Heart left ventricle (tissue), 16 donors: ENCODE data around the gene TLE4. TPM values are rescaled to one million over a fixed set of nuclear protein-coding genes. Genes with fewer than 3 reads are reported as not detected.

Experiments
- ATAC-seq, 4 donors: fragments of 200-7000 bp; cut with Tn5 transposase; one replicate each; pipeline ENCODE4 v1.9.1; 2020 to 2022; ENCODE audit warnings: moderate library complexity in 4 of 4, mild to moderate bottlenecking in 3 of 4, moderate number of reproducible peaks in 1 of 4
- DNase-seq, 5 donors: peaks; one replicate each; pipeline ENCODE4 v3.0.0-alpha.2; 2020
- H3K27ac ChIP-seq, 12 donors: fragments of 200-600 bp; sonication (generic) in 4 of 12; one replicate each; pipeline versions ENCODE4 v1.5.0 to v1.8.0; 2016 to 2022; ENCODE audit warnings: mild to moderate bottlenecking in 2 of 12
- H3K27me3 ChIP-seq, 9 donors: fragments of 200-600 bp; sonication (generic) in 2 of 9; one replicate each; pipeline versions ENCODE4 v1.5.1 to v1.8.0; 2016 to 2022; ENCODE audit warnings: mild to moderate bottlenecking in 3 of 9
- H3K36me3 ChIP-seq, 9 donors: fragments of 200-600 bp; sonication (generic) in 2 of 9; one replicate each; pipeline versions ENCODE4 v1.5.0 to v1.8.0; 2018 to 2022; ENCODE audit warnings: mild to moderate bottlenecking in 2 of 9
- H3K4me1 ChIP-seq, 12 donors: fragments of 200-600 bp; sonication (generic) in 4 of 12; one replicate each; pipeline versions ENCODE4 v1.5.0 to v1.8.0; 2016 to 2022; ENCODE audit warnings: mild to moderate bottlenecking in 3 of 12
- H3K4me3 ChIP-seq, 12 donors: fragments of 200-600 bp; sonication (generic) in 4 of 12; one replicate each; pipeline versions ENCODE4 v1.5.0 to v1.8.0; 2017 to 2022; ENCODE audit warnings: mild to moderate bottlenecking in 9 of 12, moderate library complexity in 4 of 12
- H3K9me3 ChIP-seq, 12 donors: fragments of 200-600 bp; sonication (generic) in 4 of 12; one replicate each; pipeline versions ENCODE4 v1.5.0 to v1.8.0; 2016 to 2022; ENCODE audit warnings: mild to moderate bottlenecking in 1 of 12
- CTCF ChIP-seq, 12 donors: fragments of 200-600 bp; sonication (generic) in 4 of 12; IDR thresholded peaks; one replicate each; pipeline versions ENCODE4 v1.5.0 to v1.8.0; 2018 to 2022; ENCODE audit warnings: antibody characterized with exemption in 12 of 12, mild to moderate bottlenecking in 5 of 12
- POLR2A ChIP-seq, 2 donors: fragments of 450-650 bp; IDR thresholded peaks; one replicate each; pipeline ENCODE4 v1.6.1; 2017; ENCODE audit warnings: antibody characterized with exemption in 2 of 2, mild to moderate bottlenecking in 2 of 2, moderate library complexity in 2 of 2
- WGBS, 4 donors: extraction: QIAGEN DNeasy Blood & Tissue Kit in 2 of 4; methylation state at CpG; one replicate each; pipeline versions ENCODE4 v1.1.5 to v1.1.7; 2013 to 2018; 5-methylcytosine and 5-hydroxymethylcytosine counted together
- intact Hi-C, 10 donors: fragments of 100-400 bp; cut with DNase I; formaldehyde crosslinking; loops; one replicate each; pipeline versions ENCODE4 v1.11.1 to v1.14.2; 2022
- polyA plus RNA-seq, 2 donors: library from polyadenylated mRNA; stranded (reverse); fragments of 200-250 nt; gene quantifications; one replicate each; pipeline ENCODE4 v1.2.3, GENCODE V29; 2013
- total RNA-seq, 9 donors: library from RNA; depleted of rRNA in 2 of 9; stranded (reverse); fragments of >200 nt in 2 of 9; fragmentation: NEBNext Ultra II Directional in 3 of 9; extraction: Animal tissue kit (Norgen Biotek cat#: 25700) in 3 of 9; gene quantifications; one replicate each; pipeline versions ENCODE4 v1.1.0 to v1.2.4, GENCODE V29; 2016 to 2023
- donor health status: ischemic (EF 13 %, LVEDD 7.1; RV severe dilation, severe dysfunction).
- donor health status: healthy with polysubstance abuse.
- donor health status: DM: no; HTN: yes; CAD: no.
- donor health status: DM: no; HTN: no; CAD: no.
- donor health status: ischemic (EF 25% LVEDD 6.9; RV normal size, moderate dysfunction).
- donor health status: ischemic (EF 25% LVEDD 5.7; RV mildly dilated, moderate dysfunction).
- donor health status: healthy.
- donor health status: DM: yes; HTN: yes; CAD: no.
- donor health status: ischemic (EF 35%, LVEDD 5.7; RV mildly dilated, moderate dysfunction).
- donor health status: nonischemic (EF 11% LVEDD 7.7; RV severe dilation, severe dysfunction).
- donor health status: DM: yes; HTN: yes; CAD: no.
- donor health status: PGD.
- donor health status: ischemic (EF 29% LVEDD 5.4; RV normal size, mild dysfunction).
- donor health status: nonischemic (EF 23%, LVEDD 6.1; RV moderate dilation, normal function).

The TLE4 gene
- total and polyA plus RNA-seq, 11 donors = 3.7 to 23.9 (median 13.8) TPM

DNA sequence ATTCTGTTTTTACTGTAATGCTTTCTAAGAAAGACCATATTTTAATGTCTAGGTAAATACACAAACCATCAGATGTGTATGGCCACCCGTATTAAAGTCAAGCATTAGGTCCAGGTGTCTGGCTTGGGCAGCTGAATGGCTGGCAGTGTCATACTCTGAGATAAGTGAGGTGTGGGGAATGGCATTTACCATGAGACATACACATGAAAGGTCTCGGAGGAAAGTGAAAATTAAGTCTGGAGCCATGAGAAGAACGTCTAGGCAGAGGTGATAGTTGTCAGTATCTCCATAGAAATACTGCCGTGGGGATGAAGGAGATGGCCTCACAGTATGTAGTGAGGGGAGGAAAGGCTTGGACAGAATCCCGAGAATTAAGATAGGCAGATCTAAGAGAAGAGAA, 164.3 kb downstream of the TLE4 start:
- TF ChIP-seq CTCF (IDR thresholded peaks at IDR 0.05) = no peak
- TF ChIP-seq POLR2A (IDR thresholded peaks at IDR 0.05) = no peak
- H3K27ac ChIP-seq = no peak overlapping the region
- ATAC-seq (no peak), DNase-seq (no peak)
- no peaks in the 10 kb centered on the region for H3K27me3 ChIP-seq
- no peaks in the 10 kb centered on the region for H3K4me1 ChIP-seq
- no peak overlapping the region for H3K4me3 ChIP-seq
- intact Hi-C loops = no loop called here
- 85 to 88% (median 87%) methylated on average over 5 of the region's 5 CpGs for WGBS, 4 donors
- peaks cover 0 to 6% (median 0%) of the 10 kb centered on the region in 12 donors for H3K9me3 ChIP-seq
- H3K36me3 ChIP-seq = no peaks in the 10 kb centered on the region

DNA sequence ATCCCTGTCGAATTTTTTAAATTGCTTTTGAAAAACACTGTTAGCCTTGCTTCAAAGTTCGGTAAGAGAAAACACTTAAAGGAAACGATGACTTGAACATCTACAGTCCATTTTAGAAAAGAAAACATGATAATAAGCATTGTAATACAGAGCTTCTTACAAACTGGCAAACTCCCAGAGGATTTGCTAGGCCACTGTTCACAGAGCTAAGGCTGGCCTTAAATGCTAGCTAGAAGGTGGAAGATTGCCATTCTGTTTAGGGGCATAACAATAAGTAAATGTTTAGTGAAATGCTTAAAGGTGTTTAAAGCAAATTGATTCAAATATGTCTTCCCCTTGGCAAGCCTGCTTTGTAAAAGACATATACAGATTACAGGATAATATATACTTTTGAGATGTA, 169.6 kb downstream of the TLE4 start:
- peaks cover 0 to 16% (median 5%) of the 10 kb centered on the region in 12 donors for H3K4me1 ChIP-seq
- TF ChIP-seq POLR2A (IDR thresholded peaks at IDR 0.05) = no peak
- H3K9me3 ChIP-seq = no peaks in the 10 kb centered on the region
- intact Hi-C loops = loop anchor here in 1 of 10 donors (5.0 kb wide), 1 partner anchor 169 kb away; the partner anchor contains the start of gene TLE4
- H3K27ac ChIP-seq = peak overlapping the region in 1 of 12 donors; percentile 55
- no peak overlapping the region for H3K4me3 ChIP-seq
- WGBS, 4 donors = 57 to 69% (median 61%) methylated on average over 3 of the region's 3 CpGs
- no peak for ATAC-seq
- no peaks in the 10 kb centered on the region for H3K36me3 ChIP-seq
- DNase-seq = no peak
- H3K27me3 ChIP-seq = no peaks in the 10 kb centered on the region

- Histone ChIP-seq H3K4me3 (no peak overlapping the region), H3K27me3 (no peaks in the 10 kb centered on the region), H3K36me3 (no peaks in the 10 kb centered on the region), H3K27ac (peak overlapping the region in 11 of 12 donors; percentile 32 to 85 (median 54)), H3K9me3 (no peaks in the 10 kb centered on the region), H3K4me1 (peaks cover 0 to 16% (median 5%) of the 10 kb centered on the region in 12 donors)
- peak; percentile 93 to 98 (median 97) for ATAC-seq
- TF ChIP-seq POLR2A (IDR thresholded peaks at IDR 0.05) = no peak
- no peak for TF ChIP-seq CTCF (IDR thresholded peaks at IDR 0.05)
- 35 to 42% (median 36%) methylated on average over 4 of the region's 4 CpGs for WGBS, 4 donors
- DNase-seq = peak in 3 of 5 donors; percentile 20 to 35 (median 31)
- intact Hi-C loops = loop anchor here in 1 of 10 donors (5.0 kb wide), 1 partner anchor 170 kb away; the partner anchor contains the start of gene TLE4
Observed at GRCh38 chr9:79742110-79742721, 170.5 kb downstream of the TLE4 start.

GRCh38 chr9:79744521-79744920, 172.8 kb downstream of the TLE4 start:
- Histone ChIP-seq H3K36me3 (no peaks in the 10 kb centered on the region), H3K4me1 (peaks cover 0 to 16% (median 5%) of the 10 kb centered on the region in 12 donors), H3K9me3 (no peaks in the 10 kb centered on the region), H3K27ac (no peak overlapping the region), H3K27me3 (no peaks in the 10 kb centered on the region), H3K4me3 (no peak overlapping the region)
- intact Hi-C loops = loop anchor here in 1 of 10 donors (5.0 kb wide), 1 partner anchor 172 kb away; the partner anchor contains the start of gene TLE4
- 80 to 93% (median 87%) methylated on average over 5 to 6 of the region's 6 CpGs for WGBS, 4 donors
- no peak for TF ChIP-seq CTCF (IDR thresholded peaks at IDR 0.05)
- TF ChIP-seq POLR2A (IDR thresholded peaks at IDR 0.05) = no peak
- no peak for DNase-seq
- no peak for ATAC-seq
